ENCODE measurements around the gene CNGB1. TPM values are rescaled to one million over a fixed set of nuclear protein-coding genes. Genes with fewer than 3 reads are reported as not detected.

The CNGB1 gene
- total RNA-seq, 2 donors from 2014 or later = 0.34 TPM; not detected in 1

- TF ChIP-seq POLR2A (IDR thresholded peaks at IDR 0.05) (no peak), POLR2AphosphoS5 (IDR thresholded peaks at IDR 0.05) (no peak)
- TF ChIP-seq, protein P1, sequence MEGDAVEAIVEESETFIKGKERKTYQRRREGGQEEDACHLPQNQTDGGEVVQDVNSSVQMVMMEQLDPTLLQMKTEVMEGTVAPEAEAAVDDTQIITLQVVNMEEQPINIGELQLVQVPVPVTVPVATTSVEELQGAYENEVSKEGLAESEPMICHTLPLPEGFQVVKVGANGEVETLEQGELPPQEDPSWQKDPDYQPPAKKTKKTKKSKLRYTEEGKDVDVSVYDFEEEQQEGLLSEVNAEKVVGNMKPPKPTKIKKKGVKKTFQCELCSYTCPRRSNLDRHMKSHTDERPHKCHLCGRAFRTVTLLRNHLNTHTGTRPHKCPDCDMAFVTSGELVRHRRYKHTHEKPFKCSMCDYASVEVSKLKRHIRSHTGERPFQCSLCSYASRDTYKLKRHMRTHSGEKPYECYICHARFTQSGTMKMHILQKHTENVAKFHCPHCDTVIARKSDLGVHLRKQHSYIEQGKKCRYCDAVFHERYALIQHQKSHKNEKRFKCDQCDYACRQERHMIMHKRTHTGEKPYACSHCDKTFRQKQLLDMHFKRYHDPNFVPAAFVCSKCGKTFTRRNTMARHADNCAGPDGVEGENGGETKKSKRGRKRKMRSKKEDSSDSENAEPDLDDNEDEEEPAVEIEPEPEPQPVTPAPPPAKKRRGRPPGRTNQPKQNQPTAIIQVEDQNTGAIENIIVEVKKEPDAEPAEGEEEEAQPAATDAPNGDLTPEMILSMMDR (IDR thresholded peaks at IDR 0.05) = no peak
- Histone ChIP-seq H3K36me3 (no peaks in the 10 kb centered on the region), H3K4me1 (replicated peaks) (no peaks in the 10 kb centered on the region), H3K4me3 (no peak overlapping the region), H3K27me3 (replicated peaks; ENCODE audit: insufficient read depth) (no peaks in the 10 kb centered on the region), H3K27ac (no peak overlapping the region), H3K9me3 (no peaks in the 10 kb centered on the region)
- 79% methylated on average over 12 of the region's 12 CpGs for WGBS
- DNase-seq (ENCODE audit: low spot score) = no peak
- intact Hi-C loops (cut with DNase I) = no loop called here
Measured at GRCh38 chr16:57915811-57916488, 55.0 kb downstream of the CNGB1 start.

DNA sequence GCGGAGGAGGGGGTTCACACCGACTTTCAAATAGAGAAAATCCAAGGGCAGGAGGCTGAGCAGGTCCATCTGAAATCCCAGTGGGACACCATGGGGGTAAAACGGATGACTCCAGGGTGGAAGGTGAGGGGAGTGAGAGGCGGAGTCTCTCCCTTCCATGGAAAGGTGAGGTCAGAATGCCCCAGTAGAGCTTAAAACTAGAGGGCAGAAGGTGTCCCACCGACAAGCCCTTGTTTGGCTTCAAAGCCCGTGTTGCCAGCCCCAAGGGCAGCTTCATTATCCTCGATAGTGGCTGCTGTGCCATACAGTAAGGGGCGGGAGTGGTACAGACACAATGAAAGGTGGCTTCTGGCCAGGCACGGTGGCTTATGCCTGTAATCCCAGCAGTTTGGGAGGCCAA lies 55.7 kb downstream of the CNGB1 start:
- Histone ChIP-seq H3K4me3 (no peak overlapping the region), H3K27ac (no peak overlapping the region), H3K4me1 (replicated peaks) (no peaks in the 10 kb centered on the region), H3K36me3 (no peaks in the 10 kb centered on the region), H3K9me3 (no peaks in the 10 kb centered on the region), H3K27me3 (replicated peaks; ENCODE audit: insufficient read depth) (no peaks in the 10 kb centered on the region)
- intact Hi-C loops (cut with DNase I) = no loop called here
- WGBS = 59% methylated on average over 9 of the region's 9 CpGs
- no peak for DNase-seq (ENCODE audit: low spot score)
- TF ChIP-seq, protein P1 (IDR thresholded peaks at IDR 0.05) = no peak
- TF ChIP-seq POLR2AphosphoS5 (IDR thresholded peaks at IDR 0.05) = no peak
- no peak for TF ChIP-seq POLR2A (IDR thresholded peaks at IDR 0.05)

DNA sequence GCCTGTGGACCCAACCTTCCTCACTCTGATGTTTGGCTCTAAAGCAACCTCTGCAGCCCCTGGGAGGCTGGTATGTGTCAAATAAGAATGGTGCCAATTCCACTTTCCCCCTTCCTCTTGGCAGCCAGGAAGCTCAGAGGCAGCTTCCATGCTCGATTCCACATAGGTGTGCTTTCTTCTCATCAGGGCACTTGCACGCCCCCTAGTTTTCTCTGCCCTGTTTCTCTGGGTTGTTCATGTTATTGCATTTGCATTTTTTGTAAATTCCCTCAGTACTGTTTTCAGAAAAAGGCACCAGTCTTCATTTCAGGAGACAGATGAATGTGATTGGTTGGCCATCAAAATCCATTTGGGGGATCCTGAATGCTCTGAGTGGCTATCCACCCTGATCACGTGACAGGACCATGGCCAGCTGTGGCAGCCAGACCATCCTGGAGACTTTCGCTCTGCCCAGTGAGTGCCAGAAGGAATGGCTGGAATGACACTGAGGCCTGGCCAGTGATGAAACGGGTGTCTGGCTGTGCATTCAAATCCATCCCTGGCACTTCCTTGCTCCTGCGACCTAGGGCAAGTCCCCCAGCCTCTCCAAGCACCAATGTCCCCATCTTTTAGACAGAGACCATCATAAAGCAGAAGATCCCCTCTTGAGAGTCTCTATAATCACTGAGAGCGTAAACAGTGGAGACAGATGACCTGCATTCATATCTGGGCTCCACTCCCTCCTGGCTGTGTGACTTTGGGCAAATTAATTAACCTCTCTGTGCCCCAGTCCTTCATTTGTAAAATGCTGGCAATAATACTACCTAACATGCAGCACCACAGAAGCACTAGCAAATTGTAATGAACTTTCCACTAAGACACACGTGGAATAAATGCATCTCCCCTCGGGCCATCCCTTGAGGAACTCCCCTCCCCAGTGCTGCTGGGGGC lies 56.4 kb downstream of the CNGB1 start:
- intact Hi-C loops (cut with DNase I) = no loop called here
- TF ChIP-seq POLR2A (IDR thresholded peaks at IDR 0.05) (no peak), POLR2AphosphoS5 (IDR thresholded peaks at IDR 0.05) (no peak)
- TF ChIP-seq, protein P1 (IDR thresholded peaks at IDR 0.05) = no peak
- H3K4me3 ChIP-seq = no peak overlapping the region
- no peaks in the 10 kb centered on the region for H3K27me3 ChIP-seq (replicated peaks; ENCODE audit: insufficient read depth)
- no peak overlapping the region for H3K27ac ChIP-seq
- no peaks in the 10 kb centered on the region for H3K36me3 ChIP-seq
- no peak for DNase-seq (ENCODE audit: low spot score)
- WGBS = 85% methylated on average over 9 of the region's 9 CpGs
- H3K9me3 ChIP-seq = no peaks in the 10 kb centered on the region
- no peaks in the 10 kb centered on the region for H3K4me1 ChIP-seq (replicated peaks)

- Histone ChIP-seq H3K4me3 (no peak overlapping the region), H3K27ac (no peak overlapping the region), H3K9me3 (no peaks in the 10 kb centered on the region), H3K4me1 (replicated peaks) (no peaks in the 10 kb centered on the region), H3K36me3 (no peaks in the 10 kb centered on the region), H3K27me3 (replicated peaks; ENCODE audit: insufficient read depth) (no peaks in the 10 kb centered on the region)
- intact Hi-C loops (cut with DNase I) = no loop called here
- no peak for TF ChIP-seq POLR2A (IDR thresholded peaks at IDR 0.05)
- TF ChIP-seq, protein P1 (IDR thresholded peaks at IDR 0.05) = no peak
- TF ChIP-seq POLR2AphosphoS5 (IDR thresholded peaks at IDR 0.05) = no peak
- no peak for DNase-seq (ENCODE audit: low spot score)
- 78% methylated on average over 16 of the region's 16 CpGs for WGBS
Measured at GRCh38 chr16:57912529-57913260, 58.2 kb downstream of the CNGB1 start.

All from prostate gland (tissue), 2 donors.